HepG2 (cell line): ENCODE results near the gene GNG2.

ENCODE experiments used
- CEBPB ChIP-seq: IDR thresholded peaks from 2 replicates; pipeline ENCODE4 v1.6.1; 2011; ENCODE audit warnings: low read depth, low read length, improper control_type of control experiment, borderline replicate concordance
- NFYB ChIP-seq: sonication (generic); formaldehyde crosslinking; IDR thresholded peaks from 2 replicates; pipeline ENCODE4 v1.4.0; 2020; ENCODE audit warnings: missing genetic modification reagents

- TF ChIP-seq NFYB (CRISPR knock-in tag) (no peak), CEBPB (no peak)
These were observed 18.8 kb downstream of the GNG2 start for GRCh38 chr14:51879170-51879569.
